H1 (cell line): ENCODE measurements around the gene DUSP23. TPM values are rescaled to one million over a fixed set of nuclear protein-coding genes. Genes with fewer than 3 reads are reported as not detected.

ENCODE experiments used
- CTCF ChIA-PET: fragments of 300-600 bp; sonication (Branson Sonifier 250); formaldehyde crosslinking; loops from one replicate; lab custom pipeline; 2021; ENCODE audit not compliant: partially characterized antibody; lab: Charles Lee
- POLR2A ChIA-PET: fragments of 300-600 bp; sonication (Branson Sonifier 250); formaldehyde crosslinking; loops from one replicate; lab custom pipeline; 2021; ENCODE audit warnings: inconsistent platforms; ENCODE audit not compliant: partially characterized antibody; lab: Charles Lee
- DNase-seq, 2 experiments: peaks; one replicate each; pipeline versions ENCODE4 v3.0.0 to v3.0.0-alpha.2; 2010 to 2022; ENCODE audit warnings: low spot score in 2 of 2, low read depth in 1 of 2, mixed read lengths in 1 of 2
- FAIRE-seq: peaks from 2 replicates; lab custom pipeline; 2011; peaks lifted over from hg19 to GRCh38; lab: Jason Lieb, UNC
- H2AFZ ChIP-seq: 2 replicates; pipeline ENCODE4 v1.8.1; 2012; ENCODE audit warnings: low read length, inconsistent platforms
- H2AK5ac ChIP-seq: 2 replicates; pipeline ENCODE4 v1.6.1; 2013; ENCODE audit warnings: low read depth, low read length
- H2BK120ac ChIP-seq: replicated peaks from 2 replicates; pipeline ENCODE3; 2013; ENCODE audit warnings: low read depth, low read length, inconsistent platforms
- H2BK12ac ChIP-seq: 2 replicates; pipeline ENCODE4 v1.6.1; 2013; ENCODE audit warnings: low read depth, low read length
- H2BK15ac ChIP-seq: 2 replicates; pipeline ENCODE4 v1.6.1; 2013; ENCODE audit warnings: low read length
- H2BK20ac ChIP-seq: 2 replicates; pipeline ENCODE4 v1.6.1; 2013; ENCODE audit warnings: low read length
- H2BK5ac ChIP-seq: 2 replicates; pipeline ENCODE4 v1.6.1; 2013; ENCODE audit warnings: low read depth, low read length
- H3K14ac ChIP-seq: 2 replicates; pipeline ENCODE4 v1.6.1; 2013; ENCODE audit warnings: inconsistent platforms; ENCODE audit not compliant: insufficient read length
- H3K18ac ChIP-seq: 2 replicates; pipeline ENCODE4 v1.6.1; 2013; ENCODE audit warnings: low read length; ENCODE audit errors: extremely low read depth
- H3K23ac ChIP-seq: 2 replicates; pipeline ENCODE4 v1.6.1; 2013; ENCODE audit warnings: inconsistent platforms; ENCODE audit not compliant: insufficient read length
- H3K23me2 ChIP-seq: 2 replicates; pipeline ENCODE4 v1.6.1; 2013; ENCODE audit warnings: low read depth, low read length
- H3K27ac ChIP-seq: 2 replicates; pipeline ENCODE4 v1.6.1; 2011; ENCODE audit warnings: low read depth, low read length, inconsistent platforms
- H3K27me3 ChIP-seq, 4 experiments: replicated peaks in 1 of 4; 1 replicate in 1 of 4; 2 replicates in 3 of 4; pipeline versions ENCODE4 v1.6.1 to v1.8.1; 2011 to 2013; ENCODE audit warnings: low read length in 3 of 4, mild to moderate bottlenecking in 3 of 4, inconsistent platforms in 2 of 4, mixed read lengths in 2 of 4, moderate library complexity in 1 of 4; ENCODE audit not compliant: control insufficient read depth in 3 of 4, insufficient read depth in 3 of 4; ENCODE audit errors: extremely low read depth in 1 of 4
- H3K36me3 ChIP-seq, 4 experiments: 2 replicates each; pipeline versions ENCODE4 v1.6.1 to v1.8.1; 2011 to 2013; ENCODE audit warnings: mild to moderate bottlenecking in 4 of 4, low read length in 3 of 4, moderate library complexity in 2 of 4, control low read depth in 1 of 4, inconsistent platforms in 1 of 4; ENCODE audit not compliant: insufficient read depth in 4 of 4, control insufficient read depth in 2 of 4
- H3K4ac ChIP-seq: replicated peaks from 2 replicates; pipeline ENCODE3; 2013; ENCODE audit warnings: low read length, low read depth, mixed read lengths, inconsistent platforms; ENCODE audit not compliant: insufficient read length
- H3K4me1 ChIP-seq, 4 experiments: replicated peaks in 1 of 4; 1 replicate in 1 of 4; 2 replicates in 3 of 4; pipeline versions ENCODE4 v1.6.1 to v1.8.1; 2011 to 2013; ENCODE audit warnings: low read length in 3 of 4, inconsistent platforms in 2 of 4, mixed read lengths in 1 of 4; ENCODE audit not compliant: insufficient read depth in 4 of 4, control insufficient read depth in 3 of 4
- H3K4me2 ChIP-seq, 2 experiments: 2 replicates each; pipeline versions ENCODE4 v1.6.1 to v1.8.1; 2011 to 2013; ENCODE audit warnings: low read depth in 2 of 2, low read length in 2 of 2, control low read depth in 1 of 2, inconsistent platforms in 1 of 2, mild to moderate bottlenecking in 1 of 2; ENCODE audit not compliant: insufficient read depth in 1 of 2
- H3K4me3 ChIP-seq, 4 experiments: fragments of 200-600, 300-600 bp in 1 of 4; sonication (generic), shearing (Covaris generic), sonication (Bioruptor Twin) in 1 of 4; 2 replicates each; pipeline versions ENCODE4 v1.5.1 to v1.8.1; 2011 to 2016; ENCODE audit warnings: low read length in 4 of 4, low read depth in 3 of 4, control low read depth in 2 of 4, inconsistent platforms in 2 of 4, mild to moderate bottlenecking in 2 of 4, mixed read lengths in 1 of 4, moderate library complexity in 1 of 4; ENCODE audit not compliant: insufficient read depth in 2 of 4; ENCODE audit errors: extremely low read depth in 1 of 4
- H3K56ac ChIP-seq: replicated peaks from 2 replicates; pipeline ENCODE3; 2013; ENCODE audit warnings: low read depth, mild to moderate bottlenecking, mixed read lengths, low read length, inconsistent platforms; ENCODE audit not compliant: insufficient read length
- H3K79me1 ChIP-seq: 2 replicates; pipeline ENCODE4 v1.6.1; 2013; ENCODE audit warnings: low read depth, low read length, control low read depth
- H3K79me2 ChIP-seq, 2 experiments: 2 replicates each; pipeline versions ENCODE4 v1.6.1 to v1.8.1; 2012 to 2013; ENCODE audit warnings: low read length in 2 of 2, mild to moderate bottlenecking in 2 of 2, inconsistent platforms in 1 of 2; ENCODE audit not compliant: insufficient read depth in 2 of 2, control insufficient read depth in 1 of 2
- H3K9ac ChIP-seq, 4 experiments: replicated peaks in 1 of 4; 1 replicate in 1 of 4; 2 replicates in 3 of 4; pipeline versions ENCODE4 v1.6.1 to v1.8.1; 2011 to 2013; ENCODE audit warnings: low read depth in 3 of 4, low read length in 3 of 4, control low read depth in 2 of 4, mild to moderate bottlenecking in 2 of 4, moderate library complexity in 2 of 4, inconsistent platforms in 1 of 4; ENCODE audit errors: extremely low read depth in 1 of 4
- H3K9me3 ChIP-seq, 2 experiments: 2 replicates each; pipeline versions ENCODE4 v1.6.1 to v1.8.1; 2012 to 2013; ENCODE audit warnings: mild to moderate bottlenecking in 2 of 2, moderate library complexity in 2 of 2, control low read depth in 1 of 2, inconsistent platforms in 1 of 2, low read depth in 1 of 2, low read length in 1 of 2, mixed read lengths in 1 of 2; ENCODE audit not compliant: insufficient read depth in 2 of 2
- H4K20me1 ChIP-seq, 2 experiments: replicated peaks in 1 of 2; 2 replicates each; pipeline versions ENCODE3 to v1.8.1; 2011 to 2013; ENCODE audit warnings: inconsistent platforms in 2 of 2, low read length in 2 of 2, mild to moderate bottlenecking in 1 of 2; ENCODE audit not compliant: insufficient read depth in 2 of 2, control insufficient read depth in 1 of 2
- H4K5ac ChIP-seq: 2 replicates; pipeline ENCODE4 v1.6.1; 2013; ENCODE audit warnings: low read length, low read depth, mixed read lengths, inconsistent platforms; ENCODE audit not compliant: insufficient read length
- H4K8ac ChIP-seq: 2 replicates; pipeline ENCODE4 v1.8.0; 2013; ENCODE audit warnings: mild to moderate bottlenecking, moderate library complexity, low read length, inconsistent platforms; ENCODE audit not compliant: insufficient read depth; ENCODE audit errors: extremely low read depth
- H4K91ac ChIP-seq: replicated peaks from 2 replicates; pipeline ENCODE3; 2013; ENCODE audit warnings: low read length, mixed read lengths, inconsistent platforms; ENCODE audit not compliant: insufficient read length
- ASH2L ChIP-seq: fragments of 200-600, 300-600 bp; sonication (generic); IDR thresholded peaks from one replicate; pipeline ENCODE4 v1.7.1; 2017; ENCODE audit warnings: low read length
- BACH1 ChIP-seq: IDR thresholded peaks from 2 replicates; pipeline ENCODE4 v1.6.1; 2012; ENCODE audit warnings: low read length, improper control_type of control experiment
- CEBPB ChIP-seq: IDR thresholded peaks from 2 replicates; pipeline ENCODE4 v1.6.1; 2012; ENCODE audit warnings: low read depth, low read length
- EZH2 ChIP-seq: fragments of 200-600 bp; sonication (generic); IDR thresholded peaks from 2 replicates; pipeline ENCODE4 v1.7.1; 2012; ENCODE audit warnings: low read depth, mild to moderate bottlenecking, moderate library complexity, low read length, inconsistent platforms; ENCODE audit not compliant: severe bottlenecking
- HDAC2 ChIP-seq, 2 experiments: fragments of 300-600 bp in 1 of 2; sonication (generic) in 1 of 2; IDR thresholded peaks; 2 replicates each; pipeline ENCODE4 v1.6.1; 2011 to 2012; ENCODE audit warnings: low read depth in 2 of 2, low read length in 2 of 2, mild to moderate bottlenecking in 2 of 2, moderate library complexity in 2 of 2, borderline replicate concordance in 1 of 2, inconsistent platforms in 1 of 2
- HDAC6 ChIP-seq: IDR thresholded peaks from one replicate; pipeline ENCODE4 v1.7.1; 2012; ENCODE audit warnings: low read depth, mild to moderate bottlenecking, inconsistent platforms, low read length, moderate library complexity
- JUN ChIP-seq: IDR thresholded peaks from 2 replicates; pipeline ENCODE4 v1.6.1; 2011; ENCODE audit warnings: low read depth, mild to moderate bottlenecking, improper control_type of control experiment, low read length
- KDM5A ChIP-seq: fragments of 200-600 bp; IDR thresholded peaks from 2 replicates; pipeline ENCODE4 v1.7.1; 2012; ENCODE audit warnings: mild to moderate bottlenecking, low read length, inconsistent platforms, mixed read lengths
- RXRA ChIP-seq: IDR thresholded peaks from 2 replicates; pipeline ENCODE4 v1.6.1; 2011; ENCODE audit warnings: low read depth, mild to moderate bottlenecking, low read length, moderate library complexity; ENCODE audit not compliant: insufficient read depth
- SP1 ChIP-seq: IDR thresholded peaks from 2 replicates; pipeline ENCODE4 v1.6.1; 2011; ENCODE audit warnings: low read depth, low read length
- SRF ChIP-seq: IDR thresholded peaks from 2 replicates; pipeline ENCODE4 v1.6.1; 2011; ENCODE audit warnings: mild to moderate bottlenecking, low read depth, low read length, moderate library complexity
- WGBS, 2 experiments: shearing (Covaris generic) in 1 of 2; methylation state at CpG; one replicate each; pipeline versions ENCODE4 v1.1.6 to v1.1.7; 2013 to 2015; ENCODE audit warnings: low lambda C conversion rate in 2 of 2, mixed read lengths in 2 of 2, inconsistent platforms in 1 of 2, low coverage in 1 of 2, missing lambda C conversion rate in 1 of 2; ENCODE audit not compliant: insufficient replicate concordance in 2 of 2, insufficient coverage in 1 of 2, insufficient read length in 1 of 2; ENCODE audit errors: extremely low coverage in 1 of 2, missing lambda C conversion rate in 1 of 2; 5-methylcytosine and 5-hydroxymethylcytosine counted together
- polyA plus RNA-seq, 7 experiments: library from polyadenylated mRNA; depleted of rRNA in 3 of 7; stranded (reverse) in 5 of 7; unstranded in 2 of 7; fragments of >200 nt in 5 of 7; fragments of 200-250 nt in 2 of 7; gene quantifications; 1 replicate in 5 of 7; 2 replicates in 1 of 7; 4 replicates in 1 of 7; pipeline versions ENCODE4 v1.2.1 to v1.2.3, GENCODE V29; 2011 to 2013; ENCODE audit warnings: missing spikeins in 2 of 7, mixed read lengths in 2 of 7
- total RNA-seq: library from RNA; stranded (reverse); fragmentation: NEBNext Ultra II Directional; extraction: Animal tissue kit (Norgen Biotek cat#: 25700); gene quantifications from 2 replicates; pipeline ENCODE4 v1.2.1, GENCODE V29; 2021

The DUSP23 gene
- total and polyA plus RNA-seq, 2 of the 8 experiments (the other 6 are each of a cell fraction or from before 2014, with no cell fraction given), result 45.8 to 80.1 TPM

DNA sequence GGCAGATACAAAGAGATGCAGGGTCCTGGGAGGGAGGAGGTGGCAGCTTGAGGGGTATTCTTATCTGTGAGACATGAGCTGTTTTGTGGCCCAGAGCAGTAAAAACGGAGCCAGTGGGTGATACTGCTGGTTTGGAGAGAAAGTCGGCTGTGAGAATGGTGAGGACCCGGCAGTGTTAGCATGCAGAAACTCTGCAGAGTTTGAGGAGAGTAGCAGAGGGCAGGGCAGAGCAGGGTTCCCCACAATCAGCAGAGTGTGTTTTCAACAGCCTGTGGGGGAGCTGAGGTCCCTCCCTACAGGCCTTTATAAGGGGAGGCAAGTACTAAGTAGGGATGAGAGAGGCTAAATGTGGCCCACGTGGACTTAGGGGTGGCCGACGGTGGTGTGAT, 46.3 kb downstream of the DUSP23 start:
- H3K36me3 ChIP-seq, result no peaks in the 10 kb centered on the region
- H3K27ac ChIP-seq, result no peak overlapping the region
- no peak overlapping the region for H2BK120ac ChIP-seq
- no peak overlapping the region for H3K9ac ChIP-seq
- no peaks in the 10 kb centered on the region for H3K79me2 ChIP-seq
- H2AFZ ChIP-seq, result no peak overlapping the region
- H3K14ac ChIP-seq, result no peak overlapping the region
- no peak overlapping the region for H2BK15ac ChIP-seq
- H3K4ac ChIP-seq, result no peak overlapping the region
- no peak overlapping the region for H3K4me2 ChIP-seq
- no peaks in the 10 kb centered on the region for H3K79me1 ChIP-seq
- no peak overlapping the region for H3K56ac ChIP-seq
- FAIRE-seq, result no peak
- H4K5ac ChIP-seq, result no peak overlapping the region
- H4K8ac ChIP-seq, result no peak overlapping the region
- ChIA-PET CTCF (interaction anchor here (0.6 to 11.2 kb wide), 13 partner anchors 8 to 230 kb away, joined by 3 to 175 read pairs (median 4); partner anchors contain the start of gene FCRL6), POLR2A (interaction anchor here (0.6 kb wide), 1 partner anchor 98 kb away, joined by 3 read pairs; the partner anchor contains the start of gene TAGLN2)
- H2BK20ac ChIP-seq, result no peak overlapping the region
- H4K91ac ChIP-seq, result no peak overlapping the region
- H3K23me2 ChIP-seq, result no peaks in the 10 kb centered on the region
- 88% methylated on average over 6 of the region's 6 CpGs; no CpG with 5 or more reads in 1 of the 2 experiments for WGBS, 2 experiments
- H4K20me1 ChIP-seq, result no peaks in the 10 kb centered on the region
- no peak overlapping the region for H3K18ac ChIP-seq
- H2BK5ac ChIP-seq, result no peak overlapping the region
- H3K9me3 ChIP-seq, result no peaks in the 10 kb centered on the region
- H2BK12ac ChIP-seq, result no peak overlapping the region
- TF ChIP-seq EZH2 (no peak), KDM5A (no peak), JUN (no peak), BACH1 (no peak), ASH2L (no peak), SRF (no peak), RXRA (no peak), HDAC6 (no peak), HDAC2 (IDR thresholded peaks at IDR 0.05; ENCODE audit: borderline replicate concordance in 1 of 2, low read depth in 2 of 2, low read length in 2 of 2) (no peak), SP1 (no peak), CEBPB (no peak)
- TF ChIP-seq, all 59 proteins: peak for 0
- Histone ChIP-seq H2AK5ac (no peak overlapping the region), H3K27me3 (no peaks in the 10 kb centered on the region; a peak in 1 of 7 replicates), H3K4me3 (no peak overlapping the region), H3K23ac (no peak overlapping the region), H3K4me1 (peaks cover 0 to 3% (median 3%) of the 10 kb centered on the region in 4 experiments; a peak in 1 of 7 replicates)
- no peak for DNase-seq
